Hepatocyte (in vitro differentiated cells): Measurements from ENCODE around the gene VAPA.

Experiments used
- EZH2 ChIP-seq: fragments of 200-600 bp; sonication (generic); IDR thresholded peaks from 2 replicates; pipeline ENCODE4 v1.6.1; 2016; ENCODE audit warnings: antibody characterized with exemption, mild to moderate bottlenecking, borderline replicate concordance
- TF ChIP-seq, protein P1 (sequence below): fragments of 200-600 bp; sonication (generic); IDR thresholded peaks from 2 replicates; pipeline ENCODE4 v1.5.1; 2016; ENCODE audit warnings: antibody characterized with exemption, mild to moderate bottlenecking; ENCODE audit not compliant: poor library complexity

DNA sequence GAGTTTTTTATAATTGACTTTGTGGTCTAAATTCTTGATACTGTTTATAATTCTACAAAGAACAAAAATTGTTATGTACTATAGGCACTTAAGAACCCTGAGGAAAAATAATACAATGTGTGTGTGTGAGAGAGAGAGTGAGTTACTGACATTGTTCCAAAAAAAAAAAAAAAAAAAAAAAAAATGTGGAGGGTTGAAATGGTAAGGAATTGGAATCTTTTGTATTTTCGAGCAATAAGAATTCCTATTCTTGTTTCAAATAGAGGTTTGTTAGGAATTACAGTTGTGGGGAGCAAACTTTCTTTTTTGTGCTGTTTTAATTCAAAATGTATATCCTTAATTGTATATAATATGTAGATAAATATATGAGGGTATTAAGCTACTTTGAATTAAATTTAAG, 45.7 kb downstream of the VAPA start:
- no peak for TF ChIP-seq EZH2
- TF ChIP-seq, protein P1, sequence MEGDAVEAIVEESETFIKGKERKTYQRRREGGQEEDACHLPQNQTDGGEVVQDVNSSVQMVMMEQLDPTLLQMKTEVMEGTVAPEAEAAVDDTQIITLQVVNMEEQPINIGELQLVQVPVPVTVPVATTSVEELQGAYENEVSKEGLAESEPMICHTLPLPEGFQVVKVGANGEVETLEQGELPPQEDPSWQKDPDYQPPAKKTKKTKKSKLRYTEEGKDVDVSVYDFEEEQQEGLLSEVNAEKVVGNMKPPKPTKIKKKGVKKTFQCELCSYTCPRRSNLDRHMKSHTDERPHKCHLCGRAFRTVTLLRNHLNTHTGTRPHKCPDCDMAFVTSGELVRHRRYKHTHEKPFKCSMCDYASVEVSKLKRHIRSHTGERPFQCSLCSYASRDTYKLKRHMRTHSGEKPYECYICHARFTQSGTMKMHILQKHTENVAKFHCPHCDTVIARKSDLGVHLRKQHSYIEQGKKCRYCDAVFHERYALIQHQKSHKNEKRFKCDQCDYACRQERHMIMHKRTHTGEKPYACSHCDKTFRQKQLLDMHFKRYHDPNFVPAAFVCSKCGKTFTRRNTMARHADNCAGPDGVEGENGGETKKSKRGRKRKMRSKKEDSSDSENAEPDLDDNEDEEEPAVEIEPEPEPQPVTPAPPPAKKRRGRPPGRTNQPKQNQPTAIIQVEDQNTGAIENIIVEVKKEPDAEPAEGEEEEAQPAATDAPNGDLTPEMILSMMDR: no peak
